Progenitor cell of endocrine pancreas (in vitro differentiated cells): ENCODE data around the gene DSPP. TPM values are rescaled to one million over a fixed set of nuclear protein-coding genes. Genes with fewer than 3 reads are reported as not detected.
A peak's percentile ranks its signal among the peaks of the same experiment; 100 is the strongest.

ENCODE experiments used
- DNase-seq: peaks from one replicate; pipeline ENCODE4 v3.0.0; 2021; ENCODE audit warnings: low spot score; ENCODE audit not compliant: unreplicated experiment
- H3K27ac Mint-ChIP-seq: 2 replicates; pipeline ENCODE4 v1.8.0; 2021; ENCODE audit warnings: mild to moderate bottlenecking, moderate library complexity, mixed read lengths
- H3K27me3 Mint-ChIP-seq: 2 replicates; pipeline ENCODE4 v1.8.0; 2021; ENCODE audit warnings: mixed read lengths
- H3K36me3 Mint-ChIP-seq: 2 replicates; pipeline ENCODE4 v1.8.0; 2022; ENCODE audit warnings: mixed read lengths; ENCODE audit not compliant: insufficient read depth
- H3K4me1 Mint-ChIP-seq: 2 replicates; pipeline ENCODE4 v1.8.0; 2021; ENCODE audit warnings: low read depth, mixed read lengths
- H3K4me3 Mint-ChIP-seq: 2 replicates; pipeline ENCODE4 v1.8.0; 2021; ENCODE audit warnings: low read depth, mild to moderate bottlenecking, moderate library complexity, mixed read lengths
- H3K9me3 Mint-ChIP-seq: 2 replicates; pipeline ENCODE4 v1.8.0; 2021; ENCODE audit warnings: low read depth, mixed read lengths
- CTCF ChIP-seq: fragments of 200-600 bp; sonication (generic); IDR thresholded peaks from one replicate; pipeline ENCODE4 v1.5.0; 2021; ENCODE audit warnings: antibody characterized with exemption, mild to moderate bottlenecking; ENCODE audit not compliant: unreplicated experiment
- total RNA-seq: library from RNA; stranded (reverse); gene quantifications from 2 replicates; pipeline ENCODE4 v1.2.1, GENCODE V29; 2021

DSPP gene
- total RNA-seq, 1 donor from 2014 or later: not detected

DNA sequence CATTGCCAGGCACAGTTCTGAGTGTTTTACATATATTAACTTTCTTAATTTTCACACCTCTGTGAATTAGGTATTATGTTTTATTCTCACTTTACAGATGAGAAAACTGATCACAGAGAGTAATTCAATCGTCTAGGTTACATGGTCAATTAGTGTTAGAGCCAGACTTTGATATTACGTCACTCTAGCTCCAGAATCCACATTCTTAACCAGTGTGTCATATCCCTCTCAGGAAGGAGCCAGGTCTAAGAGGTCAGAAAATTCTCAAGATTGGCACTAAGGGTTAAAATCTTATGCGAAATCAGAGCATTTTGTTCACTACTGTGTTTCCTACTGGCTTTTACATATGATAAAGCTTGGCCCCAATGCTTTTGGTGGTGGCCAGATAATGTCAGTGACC is 49.2 kb downstream of the DSPP start:
- H3K9me3 Mint-ChIP-seq: peaks cover 3% of the 10 kb centered on the region
- no peak overlapping the region for H3K27ac Mint-ChIP-seq
- no peak overlapping the region for H3K4me3 Mint-ChIP-seq
- no peaks in the 10 kb centered on the region for H3K36me3 Mint-ChIP-seq
- peaks cover 7% of the 10 kb centered on the region for H3K4me1 Mint-ChIP-seq
- H3K27me3 Mint-ChIP-seq: no peaks in the 10 kb centered on the region
- no peak for TF ChIP-seq CTCF
- no peak for DNase-seq

DNA sequence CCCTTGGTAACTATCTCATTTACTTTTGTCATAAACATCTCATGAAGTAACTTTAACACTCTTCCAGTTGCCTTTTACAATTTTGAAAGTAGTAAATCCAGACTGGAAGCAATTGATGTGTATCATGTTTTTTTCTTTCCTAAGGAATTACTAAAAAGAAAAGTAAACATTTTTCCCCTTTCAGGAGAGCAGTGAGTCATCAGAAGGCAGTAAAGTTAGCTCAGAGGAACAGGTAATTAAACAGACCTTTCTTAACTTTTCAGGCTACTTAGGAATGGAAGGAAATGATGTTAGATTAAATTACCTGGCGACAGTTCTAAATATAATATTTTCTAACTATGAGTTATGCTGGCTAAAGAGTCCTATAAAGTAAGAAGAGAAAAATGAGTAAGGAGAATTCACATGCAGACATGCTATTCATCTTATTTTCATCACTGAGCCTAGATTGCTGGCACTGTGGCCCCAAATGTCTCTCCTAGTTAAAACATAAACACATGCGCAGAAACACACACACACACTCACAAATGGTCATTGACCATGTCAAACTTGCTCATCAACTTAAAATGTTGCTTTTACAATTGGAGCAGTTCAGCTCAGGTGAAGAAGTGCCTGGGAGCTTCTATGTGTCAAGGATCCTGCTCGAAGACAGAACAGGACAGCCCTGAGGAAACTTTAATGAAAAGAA is 51.1 kb downstream of the DSPP start:
- DNase-seq: no peak
- TF ChIP-seq CTCF: no peak
- no peaks in the 10 kb centered on the region for H3K36me3 Mint-ChIP-seq
- H3K27ac Mint-ChIP-seq: peak overlapping the region; percentile 31
- no peaks in the 10 kb centered on the region for H3K27me3 Mint-ChIP-seq
- peaks cover 3% of the 10 kb centered on the region for H3K9me3 Mint-ChIP-seq
- no peak overlapping the region for H3K4me3 Mint-ChIP-seq
- peaks cover 7% of the 10 kb centered on the region for H3K4me1 Mint-ChIP-seq

DNA sequence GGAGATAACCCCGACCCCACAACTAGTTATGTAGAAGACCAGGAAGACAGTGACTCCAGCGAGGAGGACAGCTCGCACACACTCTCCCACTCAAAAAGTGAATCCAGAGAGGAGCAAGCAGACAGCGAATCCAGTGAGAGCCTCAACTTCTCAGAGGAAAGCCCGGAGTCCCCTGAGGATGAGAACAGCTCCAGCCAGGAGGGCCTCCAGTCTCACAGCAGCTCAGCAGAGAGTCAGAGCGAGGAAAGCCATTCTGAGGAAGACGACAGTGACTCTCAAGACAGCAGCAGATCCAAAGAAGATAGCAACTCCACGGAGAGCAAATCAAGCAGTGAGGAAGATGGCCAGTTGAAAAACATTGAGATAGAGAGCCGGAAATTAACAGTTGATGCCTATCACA is 54.5 kb downstream of the DSPP start:
- H3K4me1 Mint-ChIP-seq: peaks cover 7% of the 10 kb centered on the region
- H3K36me3 Mint-ChIP-seq: no peaks in the 10 kb centered on the region
- TF ChIP-seq CTCF: no peak
- no peak for DNase-seq
- H3K9me3 Mint-ChIP-seq: no peaks in the 10 kb centered on the region
- no peak overlapping the region for H3K4me3 Mint-ChIP-seq
- no peaks in the 10 kb centered on the region for H3K27me3 Mint-ChIP-seq
- H3K27ac Mint-ChIP-seq: no peak overlapping the region

Other genes with a start within 250 kb of the DSPP start
- gene HSD17B11, start 217.3 kb upstream of the DSPP start, total RNA-seq: 28.2 and 31.7 TPM in 2 replicates
- 35.1 and 37.8 TPM in 2 replicates for gene NUDT9, start 186.0 kb upstream of the DSPP start, total RNA-seq
- 0.41 and 0.84 TPM in 2 replicates for gene SPARCL1, start 79.2 kb upstream of the DSPP start, total RNA-seq
- not detected in 2 replicates for gene DMP1, start 41.8 kb downstream of the DSPP start, total RNA-seq
- gene IBSP, start 191.0 kb downstream of the DSPP start, total RNA-seq: not detected in 2 replicates
- not detected in 2 replicates for gene MEPE, start 224.4 kb downstream of the DSPP start, total RNA-seq